HG03457 (cell line): ENCODE results near the gene DNM3.

ENCODE experiments used
- ATAC-seq: cut with Tn5 transposase; IDR thresholded peaks from one replicate; pipeline ENCODE4 v1.9.1; 2021; ENCODE audit warnings: moderate number of reproducible peaks; ENCODE audit not compliant: unreplicated experiment

Gene DNM3

GRCh38 chr1:171916315-171916771, 75.0 kb downstream of the DNM3 start:
- no peak for ATAC-seq

- no peak for ATAC-seq
Observed at GRCh38 chr1:171917331-171917730, 76.0 kb downstream of the DNM3 start.

GRCh38 chr1:171919891-171920887, 78.9 kb downstream of the DNM3 start:
- no peak for ATAC-seq

- no peak for ATAC-seq
Observed at GRCh38 chr1:171922999-171923398, 81.7 kb downstream of the DNM3 start.

GRCh38 chr1:171929121-171929520, 87.8 kb downstream of the DNM3 start:
- no peak for ATAC-seq

GRCh38 chr1:171931752-171932151, 90.5 kb downstream of the DNM3 start:
- ATAC-seq, result no peak

GRCh38 chr1:171934664-171935063, 93.4 kb downstream of the DNM3 start:
- ATAC-seq, result no peak

- ATAC-seq, result no peak
Observed at GRCh38 chr1:171935086-171935485, 93.8 kb downstream of the DNM3 start.

- ATAC-seq, result no peak
Observed at GRCh38 chr1:171935664-171936063, 94.4 kb downstream of the DNM3 start.

GRCh38 chr1:171937938-171938337, 96.6 kb downstream of the DNM3 start:
- ATAC-seq, result no peak

- ATAC-seq, result no peak
Observed at GRCh38 chr1:171939740-171940139, 98.4 kb downstream of the DNM3 start.

- ATAC-seq, result no peak
Observed at GRCh38 chr1:171940368-171940767, 99.1 kb downstream of the DNM3 start.

- ATAC-seq, result no peak
Observed at GRCh38 chr1:171941920-171942319, 100.6 kb downstream of the DNM3 start.

- no peak for ATAC-seq
Observed at GRCh38 chr1:171943973-171944561, 102.8 kb downstream of the DNM3 start.

- ATAC-seq, result no peak
Observed at GRCh38 chr1:171948511-171948910, 107.2 kb downstream of the DNM3 start.

- no peak for ATAC-seq
Observed at GRCh38 chr1:171949316-171949715, 108.0 kb downstream of the DNM3 start.

- ATAC-seq, result no peak
Observed at GRCh38 chr1:171953835-171954234, 112.5 kb downstream of the DNM3 start.

GRCh38 chr1:171954361-171954760, 113.1 kb downstream of the DNM3 start:
- ATAC-seq, result no peak

GRCh38 chr1:171961861-171962260, 120.6 kb downstream of the DNM3 start:
- no peak for ATAC-seq

- ATAC-seq, result no peak
Observed at GRCh38 chr1:171963762-171964161, 122.5 kb downstream of the DNM3 start.

GRCh38 chr1:171965777-171966176, 124.5 kb downstream of the DNM3 start:
- ATAC-seq, result no peak
